Measurements from ENCODE around the gene ATXN1. TPM values are rescaled to one million over a fixed set of nuclear protein-coding genes. Genes with fewer than 3 reads are reported as not detected.

The ATXN1 gene
- total RNA-seq, 1 donor from 2014 or later, result 71.2 TPM

- H3K27ac ChIP-seq, result no peak overlapping the region
- ATAC-seq (no peak), DNase-seq (no peak)
- intact Hi-C loops (cut with DNase I), result no loop called here
- H3K4me1 ChIP-seq, result peaks cover 59% of the 10 kb centered on the region
- H3K9me3 ChIP-seq, result no peaks in the 10 kb centered on the region
- H3K27me3 ChIP-seq, result no peaks in the 10 kb centered on the region
- no peak overlapping the region for H3K4me3 ChIP-seq
- no peak for TF ChIP-seq CTCF (IDR thresholded peaks at IDR 0.05)
- no peaks in the 10 kb centered on the region for H3K36me3 ChIP-seq
Observed at GRCh38 chr6:16735014-16735413, 26.2 kb downstream of the ATXN1 start.

GRCh38 chr6:16733085-16733484 lies 28.2 kb downstream of the ATXN1 start:
- intact Hi-C loops (cut with DNase I), result no loop called here
- Histone ChIP-seq H3K4me3 (no peak overlapping the region), H3K4me1 (peaks cover 47% of the 10 kb centered on the region), H3K9me3 (no peaks in the 10 kb centered on the region), H3K27ac (peak overlapping the region; percentile 4), H3K36me3 (no peaks in the 10 kb centered on the region), H3K27me3 (no peaks in the 10 kb centered on the region)
- ATAC-seq (peak; percentile 52), DNase-seq (no peak)
- TF ChIP-seq CTCF (IDR thresholded peaks at IDR 0.05), result no peak

- Histone ChIP-seq H3K36me3 (no peaks in the 10 kb centered on the region), H3K4me3 (no peak overlapping the region), H3K27ac (no peak overlapping the region), H3K9me3 (no peaks in the 10 kb centered on the region), H3K4me1 (peaks cover 41% of the 10 kb centered on the region), H3K27me3 (no peaks in the 10 kb centered on the region)
- intact Hi-C loops (cut with DNase I), result no loop called here
- ATAC-seq (no peak), DNase-seq (no peak)
- TF ChIP-seq CTCF (IDR thresholded peaks at IDR 0.05), result no peak
Observed at GRCh38 chr6:16731478-16732051, 29.7 kb downstream of the ATXN1 start.

- peaks cover 42% of the 10 kb centered on the region for H3K4me1 ChIP-seq
- ATAC-seq, result no peak
Observed at GRCh38 chr6:16730738-16731477, 30.4 kb downstream of the ATXN1 start.

GRCh38 chr6:16729744-16730143 lies 31.5 kb downstream of the ATXN1 start:
- Histone ChIP-seq H3K9me3 (no peaks in the 10 kb centered on the region), H3K4me3 (no peak overlapping the region), H3K27me3 (no peaks in the 10 kb centered on the region), H3K27ac (no peak overlapping the region), H3K4me1 (peaks cover 54% of the 10 kb centered on the region), H3K36me3 (no peaks in the 10 kb centered on the region)
- intact Hi-C loops (cut with DNase I), result no loop called here
- no peak for TF ChIP-seq CTCF (IDR thresholded peaks at IDR 0.05)
- DNase-seq, result no peak
- no peak for ATAC-seq

More at GRCh38 chr6:16730738-16731477, 30.4 kb downstream of the ATXN1 start:
- no peak for TF ChIP-seq CTCF (IDR thresholded peaks at IDR 0.05)
- DNase-seq, result no peak
- no peaks in the 10 kb centered on the region for H3K27me3 ChIP-seq
- H3K9me3 ChIP-seq, result no peaks in the 10 kb centered on the region
- H3K27ac ChIP-seq, result no peak overlapping the region
- no peaks in the 10 kb centered on the region for H3K36me3 ChIP-seq
- intact Hi-C loops (cut with DNase I), result no loop called here
- H3K4me3 ChIP-seq, result no peak overlapping the region

Data from upper lobe of right lung (tissue), 1 donor.